ENCODE data around the gene DDX11. TPM values are rescaled to one million over a fixed set of nuclear protein-coding genes. Genes with fewer than 3 reads are reported as not detected.
"Not testable (repeated sequence)": the region's sequence is repeated elsewhere in the genome, so short reads cannot be mapped to it uniquely, and the experiment has no call there.

The DDX11 gene
- polyA plus RNA-seq, 3 donors = 0.61 to 41.2 (median 1.7) TPM

DNA sequence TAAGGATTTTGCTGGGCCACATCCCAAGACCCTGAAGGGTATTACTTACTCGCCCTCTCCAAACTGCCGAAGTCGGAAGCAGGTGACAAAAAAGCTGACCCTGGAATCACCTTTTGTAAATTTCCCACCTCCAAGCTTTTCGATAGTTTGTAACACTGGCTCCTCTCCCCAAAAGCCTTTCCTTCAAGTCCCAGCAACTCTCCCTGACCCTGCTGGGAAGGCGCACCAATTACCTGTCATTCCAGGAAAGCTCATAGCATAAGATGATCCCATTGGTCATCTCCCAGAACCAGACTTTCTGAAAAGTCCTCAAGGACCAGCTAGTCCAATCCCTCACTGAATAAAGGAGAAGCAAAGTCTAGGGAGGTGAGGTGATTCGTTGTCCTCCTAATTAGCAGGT is 698 bp upstream of the DDX11 start:
- H3K4me2 ChIP-seq (replicated peaks; ENCODE audit: extremely low read depth, low read length, poor library complexity, severe bottlenecking) = peak overlapping the region; percentile 75
- H3K27me3 ChIP-seq (ENCODE audit: control insufficient read depth in 2 of 2, insufficient read depth in 2 of 2, low read length in 2 of 2); H3K36me3 Mint-ChIP-seq; H4K20me1 ChIP-seq (ENCODE audit: insufficient read depth, low read length); intact Hi-C loops (cut with micrococcal nuclease); H3K9me3 Mint-ChIP-seq; DNase-seq; H3K36me3 ChIP-seq (replicated peaks in 1 of 2; ENCODE audit: control insufficient read depth in 1 of 2, insufficient read depth in 2 of 2, low read length in 2 of 2); H3K9ac ChIP-seq (ENCODE audit: insufficient read depth, low read length, poor library complexity, severe bottlenecking); H3K27me3 Mint-ChIP-seq (ENCODE audit: low read depth in 3 of 3); H3K27ac ChIP-seq (ENCODE audit: low read depth in 1 of 2, low read length in 2 of 2); H3K9me3 ChIP-seq (replicated peaks in 1 of 2; ENCODE audit: control insufficient read depth in 1 of 2, insufficient read depth in 1 of 2, low read length in 2 of 2); H3K27ac Mint-ChIP-seq: not testable (repeated sequence)
- WGBS (ENCODE audit: insufficient coverage) = 87% methylated on average over 4 of the region's 6 CpGs
- peaks cover 12% of the 10 kb centered on the region in 2 donors for H3K4me1 ChIP-seq (ENCODE audit: control insufficient read depth in 1 of 2, insufficient read depth in 2 of 2, low read length in 2 of 2)
- peaks cover 20% of the 10 kb centered on the region for H3K79me2 ChIP-seq (ENCODE audit: insufficient read depth, low read length)
- peaks cover 21% of the 10 kb centered on the region for H3K4me1 Mint-ChIP-seq
- H3K4me3 ChIP-seq (replicated peaks in 1 of 3; ENCODE audit: low read depth in 2 of 3, low read length in 3 of 3) = peak overlapping the region in 1 of 3 experiments; percentile 85
- H2AFZ ChIP-seq (ENCODE audit: insufficient read depth, low read depth, low read length, poor library complexity, severe bottlenecking) = peak overlapping the region; percentile 94
- H3K4me3 Mint-ChIP-seq = peak overlapping the region; percentile 95 to 96

- TF ChIP-seq, protein P1, sequence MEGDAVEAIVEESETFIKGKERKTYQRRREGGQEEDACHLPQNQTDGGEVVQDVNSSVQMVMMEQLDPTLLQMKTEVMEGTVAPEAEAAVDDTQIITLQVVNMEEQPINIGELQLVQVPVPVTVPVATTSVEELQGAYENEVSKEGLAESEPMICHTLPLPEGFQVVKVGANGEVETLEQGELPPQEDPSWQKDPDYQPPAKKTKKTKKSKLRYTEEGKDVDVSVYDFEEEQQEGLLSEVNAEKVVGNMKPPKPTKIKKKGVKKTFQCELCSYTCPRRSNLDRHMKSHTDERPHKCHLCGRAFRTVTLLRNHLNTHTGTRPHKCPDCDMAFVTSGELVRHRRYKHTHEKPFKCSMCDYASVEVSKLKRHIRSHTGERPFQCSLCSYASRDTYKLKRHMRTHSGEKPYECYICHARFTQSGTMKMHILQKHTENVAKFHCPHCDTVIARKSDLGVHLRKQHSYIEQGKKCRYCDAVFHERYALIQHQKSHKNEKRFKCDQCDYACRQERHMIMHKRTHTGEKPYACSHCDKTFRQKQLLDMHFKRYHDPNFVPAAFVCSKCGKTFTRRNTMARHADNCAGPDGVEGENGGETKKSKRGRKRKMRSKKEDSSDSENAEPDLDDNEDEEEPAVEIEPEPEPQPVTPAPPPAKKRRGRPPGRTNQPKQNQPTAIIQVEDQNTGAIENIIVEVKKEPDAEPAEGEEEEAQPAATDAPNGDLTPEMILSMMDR (IDR thresholded peaks at IDR 0.05) = peak; percentile 40
- Histone ChIP-seq H3K4me2 (replicated peaks; ENCODE audit: extremely low read depth, low read length, poor library complexity, severe bottlenecking) (peak overlapping the region; percentile 75), H3K9ac (ENCODE audit: insufficient read depth, low read length, poor library complexity, severe bottlenecking) (peak overlapping the region; percentile 65), H3K79me2 (ENCODE audit: insufficient read depth, low read length) (peaks cover 20% of the 10 kb centered on the region), H3K27ac (ENCODE audit: low read depth in 1 of 2, low read length in 2 of 2) (peak overlapping the region; percentile 81 to 84), H2AFZ (ENCODE audit: insufficient read depth, low read depth, low read length, poor library complexity, severe bottlenecking) (peak overlapping the region; percentile 94), H3K4me1 (ENCODE audit: control insufficient read depth in 1 of 2, insufficient read depth in 2 of 2, low read length in 2 of 2) (peaks cover 12% of the 10 kb centered on the region in 2 donors), H3K4me3 (replicated peaks in 1 of 3; ENCODE audit: low read depth in 2 of 3, low read length in 3 of 3) (peak overlapping the region; percentile 76 to 85 (median 82))
- intact Hi-C loops (cut with micrococcal nuclease); H3K27me3 ChIP-seq (ENCODE audit: control insufficient read depth in 2 of 2, insufficient read depth in 2 of 2, low read length in 2 of 2); H3K27me3 Mint-ChIP-seq (ENCODE audit: low read depth in 3 of 3); H3K36me3 ChIP-seq (replicated peaks in 1 of 2; ENCODE audit: control insufficient read depth in 1 of 2, insufficient read depth in 2 of 2, low read length in 2 of 2); H3K9me3 ChIP-seq (replicated peaks in 1 of 2; ENCODE audit: control insufficient read depth in 1 of 2, insufficient read depth in 1 of 2, low read length in 2 of 2); H3K9me3 Mint-ChIP-seq; H4K20me1 ChIP-seq (ENCODE audit: insufficient read depth, low read length): not testable (repeated sequence)
- whole genome bisulfite sequencing (ENCODE audit: insufficient coverage) = 0% methylated on average over 9 of the region's 16 CpGs
- peak overlapping the region; percentile 82 to 97 (median 94) for H3K27ac Mint-ChIP-seq
- H3K36me3 Mint-ChIP-seq = peaks cover under 1 to 12% of the 10 kb centered on the region in 2 donors
- H3K4me3 Mint-ChIP-seq = peak overlapping the region; percentile 95 to 96
- DNase-seq = peak in 1 of 3 donors; percentile 1
- H3K4me1 Mint-ChIP-seq = peaks cover 21% of the 10 kb centered on the region
Measured at GRCh38 chr12:31074333-31074874, 744 bp downstream of the DDX11 start.

GRCh38 chr12:31076150-31076549 is 2.5 kb downstream of the DDX11 start:
- DNase-seq; H3K36me3 ChIP-seq (replicated peaks in 1 of 2; ENCODE audit: control insufficient read depth in 1 of 2, insufficient read depth in 2 of 2, low read length in 2 of 2); H3K4me3 Mint-ChIP-seq; H3K4me3 ChIP-seq (replicated peaks in 1 of 3; ENCODE audit: low read depth in 2 of 3, low read length in 3 of 3); H3K4me2 ChIP-seq (replicated peaks; ENCODE audit: extremely low read depth, low read length, poor library complexity, severe bottlenecking); H3K27me3 Mint-ChIP-seq (ENCODE audit: low read depth in 3 of 3); H3K9ac ChIP-seq (ENCODE audit: insufficient read depth, low read length, poor library complexity, severe bottlenecking); H3K9me3 ChIP-seq (replicated peaks in 1 of 2; ENCODE audit: control insufficient read depth in 1 of 2, insufficient read depth in 1 of 2, low read length in 2 of 2); H3K27ac Mint-ChIP-seq; H3K27me3 ChIP-seq (ENCODE audit: control insufficient read depth in 2 of 2, insufficient read depth in 2 of 2, low read length in 2 of 2); H3K27ac ChIP-seq (ENCODE audit: low read depth in 1 of 2, low read length in 2 of 2); intact Hi-C loops (cut with micrococcal nuclease); H2AFZ ChIP-seq (ENCODE audit: insufficient read depth, low read depth, low read length, poor library complexity, severe bottlenecking); H3K9me3 Mint-ChIP-seq; H4K20me1 ChIP-seq (ENCODE audit: insufficient read depth, low read length): not testable (repeated sequence)
- H3K4me1 Mint-ChIP-seq = peaks cover 21% of the 10 kb centered on the region
- H3K36me3 Mint-ChIP-seq = peaks cover 4 to 20% of the 10 kb centered on the region in 2 donors
- H3K79me2 ChIP-seq (ENCODE audit: insufficient read depth, low read length) = peaks cover 20% of the 10 kb centered on the region
- whole genome bisulfite sequencing (ENCODE audit: insufficient coverage) = 100% methylated on average over 4 of the region's 11 CpGs
- peaks cover 12% of the 10 kb centered on the region in 2 donors for H3K4me1 ChIP-seq (ENCODE audit: control insufficient read depth in 1 of 2, insufficient read depth in 2 of 2, low read length in 2 of 2)

- intact Hi-C loops (cut with micrococcal nuclease); H3K9me3 Mint-ChIP-seq; H3K27ac Mint-ChIP-seq; H3K4me2 ChIP-seq (replicated peaks; ENCODE audit: extremely low read depth, low read length, poor library complexity, severe bottlenecking); H3K36me3 ChIP-seq (replicated peaks in 1 of 2; ENCODE audit: control insufficient read depth in 1 of 2, insufficient read depth in 2 of 2, low read length in 2 of 2); H3K27me3 Mint-ChIP-seq (ENCODE audit: low read depth in 3 of 3); H3K4me3 ChIP-seq (replicated peaks in 1 of 3; ENCODE audit: low read depth in 2 of 3, low read length in 3 of 3); H3K27ac ChIP-seq (ENCODE audit: low read depth in 1 of 2, low read length in 2 of 2); H3K27me3 ChIP-seq (ENCODE audit: control insufficient read depth in 2 of 2, insufficient read depth in 2 of 2, low read length in 2 of 2); DNase-seq; H4K20me1 ChIP-seq (ENCODE audit: insufficient read depth, low read length); H3K9ac ChIP-seq (ENCODE audit: insufficient read depth, low read length, poor library complexity, severe bottlenecking); H3K4me3 Mint-ChIP-seq; H3K9me3 ChIP-seq (replicated peaks in 1 of 2; ENCODE audit: control insufficient read depth in 1 of 2, insufficient read depth in 1 of 2, low read length in 2 of 2); H2AFZ ChIP-seq (ENCODE audit: insufficient read depth, low read depth, low read length, poor library complexity, severe bottlenecking): not testable (repeated sequence)
- peaks cover 6 to 21% of the 10 kb centered on the region in 2 donors for H3K36me3 Mint-ChIP-seq
- Histone ChIP-seq H3K4me1 (ENCODE audit: control insufficient read depth in 1 of 2, insufficient read depth in 2 of 2, low read length in 2 of 2) (peaks cover 12% of the 10 kb centered on the region in 2 donors), H3K79me2 (ENCODE audit: insufficient read depth, low read length) (peaks cover 20% of the 10 kb centered on the region)
- H3K4me1 Mint-ChIP-seq = peaks cover 21% of the 10 kb centered on the region
- WGBS (ENCODE audit: insufficient coverage) = 100% methylated on average over 2 of the region's 4 CpGs
Measured at GRCh38 chr12:31077095-31077494, 3.4 kb downstream of the DDX11 start.

Data from CD14-positive monocyte (primary cell).